Brain microvascular endothelial cell (primary cell): Measurements from ENCODE around the gene SDK1.

Experiments
- DNase-seq: peaks from one replicate; pipeline ENCODE4 v3.0.0-alpha.2; 2020
- H3K27ac ChIP-seq: fragments of 250-450 bp; sonication (Bioruptor Pico); 2 replicates; pipeline ENCODE4 v1.5.1; 2020; ENCODE audit warnings: mild to moderate bottlenecking, moderate library complexity
- H3K27me3 ChIP-seq: fragments of 250-450 bp; sonication (Bioruptor Pico); replicated peaks from 2 replicates; pipeline ENCODE4 v1.5.1; 2020; ENCODE audit warnings: mild to moderate bottlenecking
- H3K36me3 ChIP-seq: fragments of 250-450 bp; sonication (Bioruptor Pico); replicated peaks from 2 replicates; pipeline ENCODE4 v1.5.1; 2020; ENCODE audit warnings: mild to moderate bottlenecking
- H3K4me3 ChIP-seq: 2 replicates; pipeline ENCODE4 v1.5.1; 2011; ENCODE audit warnings: low read depth, mild to moderate bottlenecking, control low read depth, low read length, moderate library complexity
- in situ Hi-C: cut with HindIII; loops from 2 replicates; pipeline ENCODE4 v1.10.0; 2017; ENCODE audit warnings: low sequenced_read_pairs, low pct_ligation_motif_present
- TF ChIP-seq, protein P1 (sequence below): IDR thresholded peaks from 2 replicates; pipeline ENCODE4 v1.5.1; 2011; ENCODE audit warnings: low read depth, mild to moderate bottlenecking, moderate library complexity, low read length, control low read depth, inconsistent platforms; ENCODE audit errors: missing control alignments

SDK1 gene

GRCh38 chr7:4136501-4137110, 835.6 kb downstream of the SDK1 start:
- no peak for DNase-seq
- TF ChIP-seq, protein P1, sequence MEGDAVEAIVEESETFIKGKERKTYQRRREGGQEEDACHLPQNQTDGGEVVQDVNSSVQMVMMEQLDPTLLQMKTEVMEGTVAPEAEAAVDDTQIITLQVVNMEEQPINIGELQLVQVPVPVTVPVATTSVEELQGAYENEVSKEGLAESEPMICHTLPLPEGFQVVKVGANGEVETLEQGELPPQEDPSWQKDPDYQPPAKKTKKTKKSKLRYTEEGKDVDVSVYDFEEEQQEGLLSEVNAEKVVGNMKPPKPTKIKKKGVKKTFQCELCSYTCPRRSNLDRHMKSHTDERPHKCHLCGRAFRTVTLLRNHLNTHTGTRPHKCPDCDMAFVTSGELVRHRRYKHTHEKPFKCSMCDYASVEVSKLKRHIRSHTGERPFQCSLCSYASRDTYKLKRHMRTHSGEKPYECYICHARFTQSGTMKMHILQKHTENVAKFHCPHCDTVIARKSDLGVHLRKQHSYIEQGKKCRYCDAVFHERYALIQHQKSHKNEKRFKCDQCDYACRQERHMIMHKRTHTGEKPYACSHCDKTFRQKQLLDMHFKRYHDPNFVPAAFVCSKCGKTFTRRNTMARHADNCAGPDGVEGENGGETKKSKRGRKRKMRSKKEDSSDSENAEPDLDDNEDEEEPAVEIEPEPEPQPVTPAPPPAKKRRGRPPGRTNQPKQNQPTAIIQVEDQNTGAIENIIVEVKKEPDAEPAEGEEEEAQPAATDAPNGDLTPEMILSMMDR = no peak
- in situ Hi-C loops = no loop called here
- no peak overlapping the region for H3K4me3 ChIP-seq
- H3K27ac ChIP-seq = no peak overlapping the region
- H3K36me3 ChIP-seq = no peaks in the 10 kb centered on the region
- no peaks in the 10 kb centered on the region for H3K27me3 ChIP-seq

GRCh38 chr7:4137552-4137951, 836.5 kb downstream of the SDK1 start:
- Histone ChIP-seq H3K36me3 (no peaks in the 10 kb centered on the region), H3K27ac (no peak overlapping the region), H3K4me3 (no peak overlapping the region), H3K27me3 (no peaks in the 10 kb centered on the region)
- in situ Hi-C loops = no loop called here
- DNase-seq = no peak
- TF ChIP-seq, protein P1 = no peak

DNA sequence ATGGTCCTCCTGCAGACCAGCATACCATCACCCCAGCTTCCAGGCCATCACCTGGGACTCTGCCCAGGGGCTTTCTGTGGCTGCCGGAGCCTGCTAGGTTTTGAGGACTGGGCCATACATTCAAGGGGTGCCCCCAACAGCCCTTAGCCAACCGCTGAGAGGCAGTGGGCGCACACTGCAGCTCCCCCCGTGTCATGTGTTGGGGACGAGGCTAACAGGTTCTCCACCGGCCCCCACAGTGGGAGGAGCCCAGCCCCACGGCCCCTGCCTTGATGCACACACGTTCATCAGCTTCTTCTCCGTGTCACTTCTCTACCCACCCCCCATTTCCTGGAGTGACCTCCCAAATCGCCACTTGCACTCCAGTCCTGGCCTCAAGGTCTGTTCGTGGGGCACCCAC, 837.8 kb downstream of the SDK1 start:
- TF ChIP-seq, protein P1 = no peak
- Histone ChIP-seq H3K27ac (no peak overlapping the region), H3K27me3 (no peaks in the 10 kb centered on the region), H3K36me3 (no peaks in the 10 kb centered on the region), H3K4me3 (no peak overlapping the region)
- in situ Hi-C loops = no loop called here
- no peak for DNase-seq

GRCh38 chr7:4139656-4140625, 838.9 kb downstream of the SDK1 start:
- Histone ChIP-seq H3K36me3 (no peaks in the 10 kb centered on the region), H3K4me3 (no peak overlapping the region), H3K27me3 (no peaks in the 10 kb centered on the region), H3K27ac (no peak overlapping the region)
- TF ChIP-seq, protein P1 = no peak
- in situ Hi-C loops = no loop called here
- no peak for DNase-seq

- DNase-seq = no peak
- Histone ChIP-seq H3K36me3 (no peaks in the 10 kb centered on the region), H3K27ac (no peak overlapping the region), H3K27me3 (no peaks in the 10 kb centered on the region), H3K4me3 (no peak overlapping the region)
- in situ Hi-C loops = no loop called here
- TF ChIP-seq, protein P1 = no peak
Observed at GRCh38 chr7:4140933-4141332, 839.9 kb downstream of the SDK1 start.
